ENCODE measurements around the gene MTHFSD.
A peak's percentile ranks its signal among the peaks of the same experiment; 100 is the strongest.

MTHFSD gene

DNA sequence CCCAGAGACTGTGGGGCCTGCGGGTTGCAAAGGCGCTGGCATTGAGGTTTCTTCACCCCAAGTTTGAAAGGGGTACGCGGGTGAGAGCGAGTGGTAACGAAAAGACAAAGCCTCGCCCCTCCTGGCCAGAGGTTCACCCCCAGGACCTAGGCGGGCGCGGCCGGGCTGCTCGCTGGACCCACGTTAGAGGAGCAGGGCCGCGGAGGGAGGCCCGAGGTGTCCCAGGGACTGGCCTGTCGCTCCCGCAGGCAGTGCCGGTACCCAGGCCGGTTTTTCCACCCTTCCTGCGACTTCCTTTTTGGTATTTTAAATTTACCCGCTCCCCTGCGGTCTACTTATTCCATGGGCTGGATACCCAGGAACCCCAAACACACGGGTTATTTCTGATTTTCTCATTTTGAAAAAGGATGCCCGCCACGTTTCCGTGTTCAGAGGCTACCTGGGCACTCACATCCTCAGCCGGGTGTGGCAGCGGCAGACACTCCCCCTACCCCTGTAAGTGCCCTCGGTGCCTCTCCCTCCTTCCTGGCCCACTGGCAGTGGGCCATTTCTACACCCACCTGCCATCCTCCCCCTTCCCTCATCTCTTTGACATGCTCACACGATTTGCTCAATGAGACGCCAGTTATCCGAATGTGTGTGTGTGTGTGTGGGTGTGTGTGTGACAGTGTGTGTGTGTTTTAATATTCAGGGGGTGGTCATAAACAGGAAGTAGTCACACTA is 21.7 kb upstream of the MTHFSD start:
- peak overlapping the region; percentile 82 for H3K4me3 ChIP-seq
- H3K27ac ChIP-seq, result peak overlapping the region; percentile 98
- TF ChIP-seq CTCF (IDR thresholded peaks at IDR 0.05), result no peak
- DNase-seq (ENCODE audit: low spot score), result no peak

GRCh38 chr16:86575754-86576557 is 20.9 kb upstream of the MTHFSD start:
- peak; percentile 93 for DNase-seq (ENCODE audit: low spot score)
- H3K27ac ChIP-seq, result peak overlapping the region; percentile 98
- TF ChIP-seq CTCF (IDR thresholded peaks at IDR 0.05), result peak; percentile 31
- H3K4me3 ChIP-seq, result peak overlapping the region; percentile 82

DNA sequence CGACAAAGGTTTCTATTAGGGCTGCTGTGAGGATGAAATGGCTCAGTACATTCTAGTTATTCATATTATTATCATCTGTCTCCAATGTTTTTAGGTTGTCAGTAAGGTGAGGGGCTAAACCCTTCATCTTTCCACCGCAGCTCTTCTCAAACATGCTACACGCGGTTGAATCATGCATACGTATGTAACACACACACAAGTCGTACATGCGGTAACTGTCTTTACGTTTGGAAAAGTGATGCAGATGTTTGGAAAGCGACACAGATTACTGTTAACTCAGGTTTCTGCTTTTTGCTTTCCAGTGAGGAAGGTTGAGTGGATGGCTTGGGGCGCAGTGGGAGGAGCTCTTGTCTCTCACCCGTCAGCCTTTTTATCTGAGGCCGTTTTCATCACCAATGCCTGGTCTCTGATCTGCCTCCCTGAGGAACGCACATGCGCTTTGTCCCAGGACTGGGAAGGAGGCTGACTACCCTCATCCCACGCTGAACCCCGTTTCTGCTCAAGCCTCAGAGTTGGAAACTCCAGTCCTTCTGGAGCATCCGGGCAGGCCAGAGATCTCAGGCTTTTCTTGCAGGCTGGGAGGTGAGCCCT is 20.2 kb upstream of the MTHFSD start:
- no peak for DNase-seq (ENCODE audit: low spot score)
- Histone ChIP-seq H3K27ac (peak overlapping the region; percentile 98), H3K4me3 (peak overlapping the region; percentile 82)
- TF ChIP-seq CTCF (IDR thresholded peaks at IDR 0.05), result no peak

DNA sequence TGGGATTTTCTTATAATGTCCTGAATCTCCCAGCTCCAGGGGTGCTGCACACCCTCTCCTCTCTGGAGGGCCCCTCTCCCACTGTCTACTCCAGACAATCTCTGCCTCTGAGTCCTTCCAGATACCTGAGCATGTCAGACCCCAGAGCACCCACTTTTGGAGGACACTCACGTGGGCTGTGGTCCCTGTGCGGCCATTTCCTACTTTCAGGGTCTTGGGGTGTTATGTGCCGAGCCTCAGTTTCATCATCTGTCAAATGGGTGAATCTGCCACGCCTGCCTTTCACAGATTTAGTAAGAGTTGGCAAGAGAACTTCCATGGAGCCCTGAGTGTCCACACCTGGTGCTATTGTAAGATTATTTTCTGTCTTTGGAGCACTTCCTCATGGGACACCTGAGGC is 19.6 kb upstream of the MTHFSD start:
- Histone ChIP-seq H3K27ac (peak overlapping the region; percentile 98), H3K4me3 (peak overlapping the region; percentile 28)
- DNase-seq (ENCODE audit: low spot score), result no peak

GRCh38 chr16:86573646-86574508 is 18.8 kb upstream of the MTHFSD start:
- H3K4me3 ChIP-seq, result peak overlapping the region; percentile 90
- peak overlapping the region; percentile 98 for H3K27ac ChIP-seq
- TF ChIP-seq CTCF (IDR thresholded peaks at IDR 0.05), result no peak
- DNase-seq (ENCODE audit: low spot score), result no peak

More for the DNA sequence above, 19.6 kb upstream of the MTHFSD start:
- no peak for TF ChIP-seq CTCF (IDR thresholded peaks at IDR 0.05)

GRCh38 chr16:86573215-86573614 is 18.2 kb upstream of the MTHFSD start:
- Histone ChIP-seq H3K27ac (peak overlapping the region; percentile 98), H3K4me3 (peak overlapping the region; percentile 90)
- no peak for TF ChIP-seq CTCF (IDR thresholded peaks at IDR 0.05)
- DNase-seq (ENCODE audit: low spot score), result no peak

Measured in coronary artery (tissue), 2 donors.